ENCODE data around the gene MPP2. TPM values are rescaled to one million over a fixed set of nuclear protein-coding genes. Genes with fewer than 3 reads are reported as not detected.

The MPP2 gene
- total RNA-seq, 1 donor from 2014 or later: 51.6 TPM

DNA sequence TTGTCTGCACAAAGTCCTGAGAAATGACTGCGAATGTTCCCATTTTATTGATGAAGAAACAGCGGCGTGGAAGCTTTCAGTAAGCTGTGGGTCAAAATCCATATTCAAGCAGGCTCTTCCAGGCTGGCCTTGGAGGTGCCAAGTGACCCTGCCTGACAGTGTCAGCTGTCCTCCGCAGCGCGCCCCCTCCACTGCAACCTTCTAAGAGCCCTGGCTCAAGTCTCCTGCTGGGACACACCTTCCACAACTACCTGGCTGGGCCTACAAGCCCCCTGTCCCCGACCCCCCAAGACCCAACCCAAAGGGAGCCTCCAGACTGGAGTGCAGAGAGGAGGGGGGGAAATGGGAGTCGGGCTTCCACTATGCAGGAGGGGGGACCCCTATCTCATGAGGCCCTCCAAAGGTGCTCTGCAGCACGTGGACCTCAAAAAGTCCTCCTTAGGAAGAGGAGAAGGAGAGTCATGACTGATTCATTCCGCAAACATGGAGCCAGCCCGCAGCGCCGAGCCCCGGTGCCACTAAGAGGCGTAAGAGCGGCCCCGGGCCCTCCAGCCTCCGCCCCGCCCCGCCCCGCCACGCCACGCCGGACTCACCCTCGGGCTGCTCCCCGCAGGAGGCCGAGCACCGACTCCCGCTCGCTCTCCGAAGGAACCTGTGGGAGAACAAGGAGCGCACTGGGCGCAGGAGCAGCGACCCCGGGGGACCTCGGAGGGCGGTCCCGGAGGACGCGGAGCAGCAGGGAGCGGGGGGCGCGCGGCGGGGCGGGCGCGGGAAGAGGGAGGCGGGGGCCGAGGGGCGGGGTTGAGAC lies 75.0 kb downstream of the MPP2 start:
- DNase-seq: peak; percentile 57
- TF ChIP-seq, protein P1, sequence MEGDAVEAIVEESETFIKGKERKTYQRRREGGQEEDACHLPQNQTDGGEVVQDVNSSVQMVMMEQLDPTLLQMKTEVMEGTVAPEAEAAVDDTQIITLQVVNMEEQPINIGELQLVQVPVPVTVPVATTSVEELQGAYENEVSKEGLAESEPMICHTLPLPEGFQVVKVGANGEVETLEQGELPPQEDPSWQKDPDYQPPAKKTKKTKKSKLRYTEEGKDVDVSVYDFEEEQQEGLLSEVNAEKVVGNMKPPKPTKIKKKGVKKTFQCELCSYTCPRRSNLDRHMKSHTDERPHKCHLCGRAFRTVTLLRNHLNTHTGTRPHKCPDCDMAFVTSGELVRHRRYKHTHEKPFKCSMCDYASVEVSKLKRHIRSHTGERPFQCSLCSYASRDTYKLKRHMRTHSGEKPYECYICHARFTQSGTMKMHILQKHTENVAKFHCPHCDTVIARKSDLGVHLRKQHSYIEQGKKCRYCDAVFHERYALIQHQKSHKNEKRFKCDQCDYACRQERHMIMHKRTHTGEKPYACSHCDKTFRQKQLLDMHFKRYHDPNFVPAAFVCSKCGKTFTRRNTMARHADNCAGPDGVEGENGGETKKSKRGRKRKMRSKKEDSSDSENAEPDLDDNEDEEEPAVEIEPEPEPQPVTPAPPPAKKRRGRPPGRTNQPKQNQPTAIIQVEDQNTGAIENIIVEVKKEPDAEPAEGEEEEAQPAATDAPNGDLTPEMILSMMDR (IDR thresholded peaks at IDR 0.05; ENCODE audit: partially characterized antibody, unreplicated experiment): no peak
- Mint-ChIP-seq H3K27ac (ENCODE audit: unreplicated experiment) (peak overlapping the region; percentile 22), H3K9me3 (ENCODE audit: unreplicated experiment) (peaks cover 11% of the 10 kb centered on the region), H3K4me1 (ENCODE audit: low read depth, unreplicated experiment) (peaks cover 7% of the 10 kb centered on the region), H3K36me3 (ENCODE audit: unreplicated experiment) (peaks cover 9% of the 10 kb centered on the region), H3K27me3 (ENCODE audit: unreplicated experiment) (peaks cover 8% of the 10 kb centered on the region), H3K4me3 (ENCODE audit: unreplicated experiment) (peak overlapping the region; percentile 88)

DNA sequence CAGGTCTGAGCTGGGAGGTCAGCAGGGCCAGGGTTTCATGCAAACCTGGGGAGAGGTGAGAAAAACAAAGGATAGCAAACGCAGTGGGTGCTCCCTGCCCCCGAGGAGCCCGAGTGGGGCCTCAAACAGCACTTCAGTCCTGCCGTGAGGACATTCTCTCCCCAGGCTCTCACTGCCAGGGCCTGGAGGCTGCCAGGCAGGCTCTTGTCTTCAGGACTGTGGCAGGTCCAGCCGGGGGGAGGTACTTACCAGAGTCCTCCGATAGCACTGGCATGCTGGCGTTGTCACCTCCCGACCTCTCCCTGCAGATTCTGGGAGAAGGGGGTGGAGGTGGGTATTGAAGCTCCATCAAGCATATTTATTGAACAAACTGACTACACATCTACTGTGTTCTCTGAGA lies 75.7 kb downstream of the MPP2 start:
- no peak for DNase-seq
- H3K27ac Mint-ChIP-seq (ENCODE audit: unreplicated experiment): peak overlapping the region; percentile 38

DNA sequence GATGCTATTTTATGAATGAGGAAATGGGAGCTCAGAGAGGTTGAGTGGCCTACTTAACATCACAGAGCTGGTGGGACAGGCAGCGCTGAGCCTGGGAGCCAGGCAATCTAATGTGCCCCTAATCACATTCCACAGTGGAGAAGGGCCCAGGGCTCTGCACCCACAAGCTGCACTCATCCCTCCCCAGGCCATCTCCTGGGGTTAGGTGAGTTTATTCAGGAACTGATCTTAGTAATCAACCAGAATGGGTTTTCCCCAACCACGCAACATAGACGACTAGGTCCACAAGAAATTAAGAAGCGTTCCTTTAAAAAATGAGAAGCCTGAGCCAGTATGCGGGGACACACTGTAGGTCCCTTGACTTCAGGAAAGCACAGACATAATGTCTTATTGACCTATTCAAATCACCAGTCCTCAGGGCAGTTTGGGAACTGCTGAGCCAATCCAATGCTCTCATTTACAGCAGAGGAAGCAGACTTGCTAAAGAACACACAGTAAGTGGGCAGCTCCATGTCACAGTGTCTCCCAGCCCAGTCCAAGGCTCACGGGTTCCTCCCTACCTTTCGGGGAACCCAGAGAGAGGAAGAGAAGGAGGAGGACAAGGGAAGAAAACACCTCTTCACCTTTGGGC lies 76.7 kb downstream of the MPP2 start:
- Mint-ChIP-seq H3K27ac (ENCODE audit: unreplicated experiment) (no peak overlapping the region), H3K36me3 (ENCODE audit: unreplicated experiment) (peaks cover 9% of the 10 kb centered on the region)
- DNase-seq: no peak

More for the DNA sequence above, 75.7 kb downstream of the MPP2 start:
- TF ChIP-seq, protein P1 (IDR thresholded peaks at IDR 0.05; ENCODE audit: partially characterized antibody, unreplicated experiment): no peak
- Mint-ChIP-seq H3K27me3 (ENCODE audit: unreplicated experiment) (peaks cover 8% of the 10 kb centered on the region), H3K4me3 (ENCODE audit: unreplicated experiment) (peak overlapping the region; percentile 88), H3K4me1 (ENCODE audit: low read depth, unreplicated experiment) (peaks cover 7% of the 10 kb centered on the region), H3K9me3 (ENCODE audit: unreplicated experiment) (peaks cover 11% of the 10 kb centered on the region), H3K36me3 (ENCODE audit: unreplicated experiment) (peaks cover 9% of the 10 kb centered on the region)

DNA sequence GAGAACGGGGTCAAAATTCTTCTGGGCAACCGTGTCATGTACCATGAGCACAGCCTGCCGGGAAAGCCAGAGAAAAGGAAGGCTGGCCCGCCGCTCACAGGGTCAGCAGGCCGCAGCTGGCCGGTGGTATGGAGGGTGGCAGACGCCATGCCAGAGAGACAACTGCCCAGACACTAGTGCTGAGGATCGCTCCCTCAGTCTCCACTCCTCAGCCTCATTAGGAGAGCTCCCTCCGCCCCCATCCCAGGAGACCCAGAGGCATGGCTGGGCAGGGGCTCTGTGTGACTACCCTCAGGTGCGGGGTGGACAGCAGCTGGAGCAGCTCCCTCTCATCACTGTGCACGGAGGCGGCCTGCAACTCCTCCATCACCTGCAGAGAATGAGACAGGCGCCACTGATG lies 77.6 kb downstream of the MPP2 start:
- Mint-ChIP-seq H3K4me3 (ENCODE audit: unreplicated experiment) (no peak overlapping the region), H3K27me3 (ENCODE audit: unreplicated experiment) (peaks cover 10% of the 10 kb centered on the region), H3K9me3 (ENCODE audit: unreplicated experiment) (peaks cover 11% of the 10 kb centered on the region), H3K27ac (ENCODE audit: unreplicated experiment) (no peak overlapping the region), H3K4me1 (ENCODE audit: low read depth, unreplicated experiment) (peaks cover 7% of the 10 kb centered on the region), H3K36me3 (ENCODE audit: unreplicated experiment) (peaks cover 9% of the 10 kb centered on the region)
- TF ChIP-seq, protein P1 (IDR thresholded peaks at IDR 0.05; ENCODE audit: partially characterized antibody, unreplicated experiment): no peak
- no peak for DNase-seq

More for the DNA sequence above, 76.7 kb downstream of the MPP2 start:
- Mint-ChIP-seq H3K4me3 (ENCODE audit: unreplicated experiment) (peak overlapping the region; percentile 74), H3K4me1 (ENCODE audit: low read depth, unreplicated experiment) (peaks cover 7% of the 10 kb centered on the region), H3K27me3 (ENCODE audit: unreplicated experiment) (peaks cover 10% of the 10 kb centered on the region), H3K9me3 (ENCODE audit: unreplicated experiment) (peaks cover 11% of the 10 kb centered on the region)
- TF ChIP-seq, protein P1 (IDR thresholded peaks at IDR 0.05; ENCODE audit: partially characterized antibody, unreplicated experiment): no peak

DNA sequence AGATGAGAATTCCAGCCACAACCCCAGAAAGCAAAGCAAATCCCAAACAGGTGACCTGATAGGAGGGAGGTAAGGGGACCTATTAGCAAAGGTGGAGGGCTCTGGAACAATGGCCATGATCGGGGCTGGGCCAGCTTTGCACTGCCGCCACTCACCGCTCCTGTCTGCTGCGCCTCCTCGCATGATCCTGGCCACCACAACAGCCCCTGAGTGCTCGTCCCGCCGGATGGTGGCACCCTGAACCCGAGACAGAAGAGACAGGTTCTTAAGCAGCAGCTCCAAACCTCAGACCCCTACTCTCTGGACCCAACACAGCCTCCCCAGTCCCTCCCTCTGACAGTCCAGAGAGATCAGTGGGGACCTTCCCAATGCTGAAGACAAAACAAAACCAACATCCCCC lies 79.7 kb downstream of the MPP2 start:
- Mint-ChIP-seq H3K4me1 (ENCODE audit: low read depth, unreplicated experiment) (peaks cover 9% of the 10 kb centered on the region), H3K27me3 (ENCODE audit: unreplicated experiment) (peaks cover 2% of the 10 kb centered on the region), H3K4me3 (ENCODE audit: unreplicated experiment) (no peak overlapping the region), H3K27ac (ENCODE audit: unreplicated experiment) (no peak overlapping the region), H3K36me3 (ENCODE audit: unreplicated experiment) (no peaks in the 10 kb centered on the region), H3K9me3 (ENCODE audit: unreplicated experiment) (peaks cover 7% of the 10 kb centered on the region)
- DNase-seq: no peak
- TF ChIP-seq, protein P1 (IDR thresholded peaks at IDR 0.05; ENCODE audit: partially characterized antibody, unreplicated experiment): no peak
